ENCODE results near the gene CIROP.

- TF ChIP-seq REST (IDR thresholded peaks at IDR 0.05; ENCODE audit: insufficient read depth in 1 of 2, low read depth in 2 of 2, low read length in 2 of 2) (no peak), SIN3A (IDR thresholded peaks at IDR 0.05; ENCODE audit: borderline replicate concordance, insufficient read depth, low read length) (no peak)
These were observed 19.3 kb downstream of the CIROP start for GRCh38 chr14:23085458-23085857.
